ENCODE results near the gene TPPP2.
A peak's percentile ranks its signal among the peaks of the same experiment; 100 is the strongest.

Gene TPPP2

DNA sequence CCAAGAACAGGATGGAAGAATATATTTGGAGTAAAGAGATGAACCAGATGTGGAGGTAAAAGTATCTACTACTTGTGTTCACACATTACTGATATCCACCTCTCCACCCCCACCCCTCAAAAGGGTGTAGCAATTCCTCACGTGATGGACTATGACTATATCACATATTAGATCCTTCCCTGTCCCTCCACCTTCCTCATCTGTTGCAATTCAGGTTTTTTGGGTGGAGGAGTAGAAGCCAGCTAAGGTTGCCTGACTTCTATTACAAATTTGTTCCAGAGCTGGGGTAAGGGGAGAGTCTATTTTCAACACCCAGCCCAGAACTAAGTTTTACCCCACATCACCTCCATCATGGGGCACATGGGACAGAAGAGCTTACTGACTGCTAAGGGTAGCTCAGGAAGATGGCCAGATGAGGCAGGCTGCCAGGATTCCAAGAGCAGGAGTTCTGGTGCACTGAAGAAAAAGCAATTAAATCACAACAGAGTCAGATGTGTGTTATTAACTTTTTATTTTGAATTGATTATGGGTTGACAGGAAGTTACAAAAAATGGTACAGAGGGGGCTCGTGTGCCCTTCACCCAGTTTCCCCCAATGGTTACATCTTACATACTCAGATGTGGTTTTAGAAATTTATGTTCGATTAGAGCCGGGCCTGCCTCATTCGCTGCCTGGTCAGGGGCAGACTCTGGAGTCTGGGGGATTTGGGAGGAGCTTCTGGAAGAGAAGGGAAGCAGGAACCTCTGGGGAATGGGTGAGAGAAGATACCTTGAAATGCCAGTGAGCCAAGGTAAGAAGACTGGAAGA, 2.5 kb downstream of the TPPP2 start:
- TF ChIP-seq, protein P1, sequence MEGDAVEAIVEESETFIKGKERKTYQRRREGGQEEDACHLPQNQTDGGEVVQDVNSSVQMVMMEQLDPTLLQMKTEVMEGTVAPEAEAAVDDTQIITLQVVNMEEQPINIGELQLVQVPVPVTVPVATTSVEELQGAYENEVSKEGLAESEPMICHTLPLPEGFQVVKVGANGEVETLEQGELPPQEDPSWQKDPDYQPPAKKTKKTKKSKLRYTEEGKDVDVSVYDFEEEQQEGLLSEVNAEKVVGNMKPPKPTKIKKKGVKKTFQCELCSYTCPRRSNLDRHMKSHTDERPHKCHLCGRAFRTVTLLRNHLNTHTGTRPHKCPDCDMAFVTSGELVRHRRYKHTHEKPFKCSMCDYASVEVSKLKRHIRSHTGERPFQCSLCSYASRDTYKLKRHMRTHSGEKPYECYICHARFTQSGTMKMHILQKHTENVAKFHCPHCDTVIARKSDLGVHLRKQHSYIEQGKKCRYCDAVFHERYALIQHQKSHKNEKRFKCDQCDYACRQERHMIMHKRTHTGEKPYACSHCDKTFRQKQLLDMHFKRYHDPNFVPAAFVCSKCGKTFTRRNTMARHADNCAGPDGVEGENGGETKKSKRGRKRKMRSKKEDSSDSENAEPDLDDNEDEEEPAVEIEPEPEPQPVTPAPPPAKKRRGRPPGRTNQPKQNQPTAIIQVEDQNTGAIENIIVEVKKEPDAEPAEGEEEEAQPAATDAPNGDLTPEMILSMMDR (IDR thresholded peaks at IDR 0.05) = no peak
- TF ChIP-seq ZFX (IDR thresholded peaks at IDR 0.05; ENCODE audit: borderline replicate concordance) = no peak
- H3K27ac ChIP-seq = no peak overlapping the region

DNA sequence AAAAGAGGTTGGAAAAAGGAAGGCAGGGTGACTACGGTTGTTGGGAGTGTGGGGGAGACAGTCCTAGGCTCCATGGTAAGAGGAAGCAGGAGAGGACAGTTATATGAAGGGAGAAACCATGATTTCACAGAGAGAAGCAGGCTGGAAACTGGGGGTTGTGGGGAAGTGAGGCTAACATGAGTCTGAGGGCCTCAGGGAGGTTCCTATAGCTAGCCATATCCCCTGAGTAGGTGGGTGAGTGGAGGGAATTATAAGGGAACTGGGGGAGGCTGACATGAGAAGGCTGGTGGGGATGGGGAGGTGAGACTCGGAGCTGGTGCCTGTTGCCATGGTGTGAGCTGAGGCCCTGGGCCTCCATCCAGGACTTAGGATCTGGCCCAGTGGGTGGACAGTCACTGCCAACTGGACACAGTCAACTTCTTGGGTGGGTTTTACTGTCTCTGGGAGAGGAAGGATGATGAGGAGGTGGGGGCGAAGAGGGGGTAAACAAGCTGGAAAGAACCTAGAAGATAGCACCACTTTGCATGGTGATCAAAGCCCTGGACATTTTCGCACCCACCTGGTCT, 3.2 kb downstream of the TPPP2 start:
- no peak overlapping the region for H3K27ac ChIP-seq
- no peak for TF ChIP-seq ZFX (IDR thresholded peaks at IDR 0.05; ENCODE audit: borderline replicate concordance)
- TF ChIP-seq, protein P1 (IDR thresholded peaks at IDR 0.05) = no peak

DNA sequence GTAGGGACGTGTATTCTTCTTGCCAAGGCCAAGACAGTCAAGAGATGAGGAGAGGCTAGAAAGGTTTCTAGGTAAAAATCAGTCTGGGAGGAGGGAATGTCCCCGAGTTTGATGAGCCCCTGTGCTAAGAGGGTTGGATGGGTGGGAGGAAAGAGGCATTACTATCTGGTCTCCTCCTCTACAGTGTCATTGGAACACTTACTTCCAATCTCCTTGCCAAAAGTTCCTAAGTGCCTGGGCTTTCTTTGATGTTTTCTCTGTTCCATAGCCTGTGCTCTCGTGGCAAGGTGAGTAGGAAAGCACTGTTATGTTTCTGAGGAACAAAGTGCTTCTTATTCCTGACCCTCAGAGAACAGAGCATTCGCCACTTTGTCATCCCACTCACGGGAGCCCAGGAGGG, 4.7 kb downstream of the TPPP2 start, which contains the start of gene RNASE13:
Gene RNASE13 (minus strand): TSS at position 101 of the 400 bp plus-strand sequence. CDS start 519 bp downstream, outside the sequence.
- no peak within 1 kb of the TSS for H3K27ac ChIP-seq
- TF ChIP-seq ZFX (IDR thresholded peaks at IDR 0.05; ENCODE audit: borderline replicate concordance) = no peak

DNA sequence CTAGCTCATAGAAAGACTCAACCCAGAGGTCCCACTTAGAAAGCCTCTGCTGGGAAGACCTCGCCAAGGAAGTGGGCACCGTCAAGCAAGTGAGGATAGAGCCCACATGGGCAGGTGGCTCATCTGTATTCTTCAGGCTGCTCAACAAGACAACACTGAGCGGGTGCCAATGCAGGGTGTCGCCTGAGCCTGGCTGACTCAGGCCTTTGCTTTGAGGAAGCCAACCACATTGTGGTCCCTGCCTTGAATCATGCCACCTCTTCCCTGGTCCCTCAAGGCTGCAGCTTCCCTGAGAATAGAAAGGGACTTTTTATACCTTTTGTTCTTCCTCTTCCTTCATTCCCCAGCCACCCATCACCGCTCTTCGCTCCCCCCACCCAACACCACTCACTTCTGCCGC, 6.7 kb downstream of the TPPP2 start:
- no peak overlapping the region for H3K27ac ChIP-seq
- no peak for TF ChIP-seq ZFX (IDR thresholded peaks at IDR 0.05; ENCODE audit: borderline replicate concordance)
- TF ChIP-seq, protein P1 (IDR thresholded peaks at IDR 0.05) = no peak

DNA sequence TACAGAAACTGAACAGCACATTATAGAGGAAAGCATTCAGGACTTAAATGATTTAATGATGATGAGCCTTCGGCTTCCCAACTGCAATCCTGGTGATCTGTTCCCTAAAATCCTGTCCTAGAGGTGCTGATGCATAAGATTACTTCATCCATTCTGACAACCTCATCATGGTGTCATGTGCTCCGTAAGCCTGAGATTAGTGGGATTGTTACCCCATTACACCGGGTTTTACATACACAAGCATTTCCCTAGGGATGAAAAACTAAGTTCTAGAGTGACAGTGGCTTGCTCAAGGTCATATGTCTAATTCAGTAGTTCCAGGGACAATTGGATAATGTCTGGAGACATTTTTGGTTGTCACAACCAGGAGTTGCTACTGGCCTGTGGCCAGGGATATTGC, 7.1 kb downstream of the TPPP2 start:
- TF ChIP-seq, protein P1 (IDR thresholded peaks at IDR 0.05) = no peak
- no peak for TF ChIP-seq ZFX (IDR thresholded peaks at IDR 0.05; ENCODE audit: borderline replicate concordance)
- no peak overlapping the region for H3K27ac ChIP-seq

DNA sequence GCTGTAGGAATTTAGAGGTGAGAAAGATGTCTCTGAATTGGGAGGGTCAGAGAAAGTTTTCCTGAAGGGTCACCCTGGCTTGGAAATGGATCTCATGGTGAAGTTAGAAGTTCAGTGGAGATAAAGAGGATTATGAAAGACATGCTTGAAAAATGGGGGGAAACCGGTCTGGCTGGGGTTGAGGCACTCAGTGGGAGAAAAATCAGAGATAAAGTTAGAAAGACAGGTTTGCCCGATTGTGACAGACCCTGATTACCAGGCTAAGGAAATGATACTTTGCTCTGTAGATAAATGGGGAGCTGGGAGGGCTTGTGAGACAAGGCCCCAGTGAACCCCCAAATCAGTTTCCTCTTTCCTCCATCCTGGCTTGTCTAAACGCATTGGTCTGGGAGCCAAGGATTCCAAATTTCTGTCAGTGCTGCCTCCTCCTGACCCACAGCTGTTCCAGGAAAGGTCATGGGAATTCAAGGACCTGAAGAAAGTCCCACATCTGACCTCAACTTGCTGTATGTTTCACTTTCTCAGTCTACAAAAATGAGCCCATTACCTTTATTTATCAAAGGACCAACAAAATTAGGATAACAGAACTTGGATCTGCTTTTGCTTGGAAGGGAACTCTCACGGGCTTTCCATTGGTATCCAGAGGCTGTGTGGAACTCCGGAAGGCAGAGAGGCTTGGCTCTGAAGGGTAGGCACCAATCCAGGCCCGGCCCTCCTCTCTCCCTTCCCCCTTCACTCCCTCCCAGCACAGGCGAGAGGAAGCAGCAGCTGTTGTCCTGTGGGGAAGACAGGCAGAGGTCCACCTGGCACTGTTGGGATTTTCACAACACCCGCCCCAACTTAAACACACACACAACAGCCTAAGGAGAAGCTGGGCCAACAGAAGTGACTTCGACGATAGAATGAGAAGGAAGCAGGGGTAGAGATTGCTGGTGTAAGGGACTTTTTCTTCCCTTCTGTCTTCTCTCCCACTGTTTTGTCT, 8.7 kb downstream of the TPPP2 start:
- TF ChIP-seq ZFX (IDR thresholded peaks at IDR 0.05; ENCODE audit: borderline replicate concordance) = no peak
- TF ChIP-seq, protein P1 (IDR thresholded peaks at IDR 0.05) = no peak
- H3K27ac ChIP-seq = no peak overlapping the region

DNA sequence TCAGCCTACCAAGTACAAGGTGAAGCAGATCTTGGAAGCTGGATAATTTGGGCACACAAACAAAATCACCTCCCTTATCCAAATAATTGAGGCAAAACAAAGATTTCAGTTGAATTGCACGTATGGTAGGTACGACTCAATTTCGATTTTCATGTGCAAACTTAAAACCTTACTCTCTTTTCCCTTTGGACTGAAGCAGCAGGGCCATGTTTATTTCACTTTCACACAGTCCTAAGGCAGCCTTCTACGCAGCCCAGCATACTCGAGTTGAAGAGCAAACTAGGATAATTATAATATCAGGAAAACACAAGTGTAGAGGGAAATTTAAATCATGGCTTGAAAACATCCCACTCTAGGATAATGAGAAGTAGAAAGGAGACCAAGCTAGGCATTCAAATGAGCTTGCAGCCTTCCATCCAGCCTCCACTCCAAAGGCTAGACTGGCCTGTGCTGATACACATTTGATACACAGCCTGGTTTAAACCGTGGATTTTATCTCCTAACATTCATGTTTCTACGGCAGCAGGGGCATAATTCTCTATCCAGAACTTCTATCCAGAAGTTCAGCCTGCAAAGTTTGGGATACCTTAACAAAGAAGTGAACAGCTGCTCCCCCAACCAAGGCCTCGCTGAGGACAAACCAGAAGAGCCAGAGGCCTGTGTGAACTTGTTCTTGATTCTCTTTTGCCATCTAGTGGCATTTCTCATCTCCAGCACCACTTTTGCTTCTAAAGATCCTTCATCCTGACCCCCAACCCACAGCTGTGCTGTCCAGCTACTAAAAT, 9.8 kb downstream of the TPPP2 start:
- H3K27ac ChIP-seq = no peak overlapping the region

More for the DNA sequence above, 9.8 kb downstream of the TPPP2 start:
- TF ChIP-seq, protein P1 (IDR thresholded peaks at IDR 0.05) = peak; percentile 65
- TF ChIP-seq ZFX (IDR thresholded peaks at IDR 0.05; ENCODE audit: borderline replicate concordance) = no peak
